ENCODE data around the gene ALDOB. TPM values are rescaled to one million over a fixed set of nuclear protein-coding genes. Genes with fewer than 3 reads are reported as not detected.

The ALDOB gene
- total RNA-seq, 1 experiment from 2014 or later = not detected

DNA sequence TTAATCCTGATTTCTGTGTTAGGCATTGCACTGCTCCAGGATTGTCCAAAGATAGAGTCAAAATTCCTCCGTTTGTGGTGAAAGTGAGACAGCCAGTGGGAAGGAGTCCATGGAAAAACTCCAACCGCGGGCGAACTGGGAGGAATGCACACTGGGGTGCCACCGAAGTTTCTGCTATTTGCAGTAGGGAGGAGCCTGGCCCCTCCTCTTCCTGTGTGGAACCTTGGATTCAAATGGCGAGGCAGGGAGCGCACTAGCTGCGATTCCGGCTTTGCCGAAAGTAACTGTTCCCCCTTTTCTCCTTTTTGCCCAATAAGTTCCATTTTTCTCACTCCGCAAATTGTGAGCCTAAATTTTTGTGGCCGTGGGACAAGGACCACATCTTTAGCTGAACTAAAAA, 60.0 kb downstream of the ALDOB start:
- H3K27ac Mint-ChIP-seq = no peak overlapping the region
- Histone ChIP-seq H3K27ac (ENCODE audit: insufficient read length, low read depth, low read length) (no peak overlapping the region), H3K79me2 (ENCODE audit: insufficient read depth, low read length) (no peaks in the 10 kb centered on the region), H3K56ac (ENCODE audit: insufficient read length, low read depth, low read length) (no peak overlapping the region), H3K9ac (ENCODE audit: extremely low read depth, insufficient read length, low read length) (no peak overlapping the region), H2BK15ac (ENCODE audit: low read depth, low read length) (no peak overlapping the region), H3K23ac (ENCODE audit: insufficient read length, low read depth, low read length) (no peak overlapping the region), H4K91ac (ENCODE audit: insufficient read length, low read depth, low read length) (no peak overlapping the region), H2BK120ac (ENCODE audit: low read depth, low read length, poor library complexity, severe bottlenecking) (no peak overlapping the region), H4K5ac (ENCODE audit: insufficient read length, low read depth, low read length) (no peak overlapping the region), H3K9me3 (ENCODE audit: control insufficient read depth, low read depth, low read length) (no peaks in the 10 kb centered on the region), H3K23me2 (ENCODE audit: insufficient read length, low read depth, low read length, poor library complexity, severe bottlenecking) (no peaks in the 10 kb centered on the region), H3K4ac (ENCODE audit: low read depth, low read length) (no peak overlapping the region), H2BK5ac (ENCODE audit: insufficient read length, low read length) (no peak overlapping the region), H4K8ac (replicated peaks; ENCODE audit: insufficient read length, low read depth, low read length) (no peak overlapping the region), H2BK20ac (ENCODE audit: low read depth, low read length, poor library complexity, severe bottlenecking) (peak overlapping the region; percentile 60), H3K79me1 (ENCODE audit: insufficient read depth, low read depth, low read length, poor library complexity, severe bottlenecking) (no peaks in the 10 kb centered on the region), H2BK12ac (ENCODE audit: insufficient read length, low read depth, low read length) (no peak overlapping the region), H3K4me2 (ENCODE audit: insufficient read depth, insufficient read length, low read length) (no peak overlapping the region), H3K27me3 (ENCODE audit: insufficient read depth, low read length) (no peaks in the 10 kb centered on the region), H3T11ph (ENCODE audit: low read length) (no peak overlapping the region), H4K20me1 (ENCODE audit: control insufficient read depth, insufficient read depth, insufficient read length) (no peaks in the 10 kb centered on the region), H2AFZ (ENCODE audit: low read length) (peak overlapping the region; percentile 24), H2AK5ac (ENCODE audit: insufficient read length, low read length) (no peak overlapping the region), H3K14ac (ENCODE audit: insufficient read depth, low read length) (no peak overlapping the region), H3K4me1 (ENCODE audit: insufficient read depth, low read length) (peaks cover 3% of the 10 kb centered on the region; the same call in 1 of the 2 replicates), H3K18ac (ENCODE audit: insufficient read length, low read depth, low read length) (no peak overlapping the region)
- peak; percentile 40 for DNase-seq
- no peaks in the 10 kb centered on the region for H3K27me3 Mint-ChIP-seq (ENCODE audit: low read depth)
- H3K4me1 Mint-ChIP-seq = peaks cover 13 to 16% of the 10 kb centered on the region in 2 experiments
- peaks cover 0 to 17% (median 2%) of the 10 kb centered on the region in 3 experiments; a peak in 3 of 7 replicates for H3K36me3 Mint-ChIP-seq (ENCODE audit: insufficient read depth in 1 of 3, low read depth in 3 of 3)
- no CpG with 5 or more reads among the region's 12 CpGs for WGBS (ENCODE audit: extremely low coverage, insufficient read length, low lambda C conversion rate)
- peaks cover 11 to 14% of the 10 kb centered on the region in 2 experiments for H3K9me3 Mint-ChIP-seq
- no peak overlapping the region for H3K4me3 Mint-ChIP-seq
- TF ChIP-seq, protein P1, sequence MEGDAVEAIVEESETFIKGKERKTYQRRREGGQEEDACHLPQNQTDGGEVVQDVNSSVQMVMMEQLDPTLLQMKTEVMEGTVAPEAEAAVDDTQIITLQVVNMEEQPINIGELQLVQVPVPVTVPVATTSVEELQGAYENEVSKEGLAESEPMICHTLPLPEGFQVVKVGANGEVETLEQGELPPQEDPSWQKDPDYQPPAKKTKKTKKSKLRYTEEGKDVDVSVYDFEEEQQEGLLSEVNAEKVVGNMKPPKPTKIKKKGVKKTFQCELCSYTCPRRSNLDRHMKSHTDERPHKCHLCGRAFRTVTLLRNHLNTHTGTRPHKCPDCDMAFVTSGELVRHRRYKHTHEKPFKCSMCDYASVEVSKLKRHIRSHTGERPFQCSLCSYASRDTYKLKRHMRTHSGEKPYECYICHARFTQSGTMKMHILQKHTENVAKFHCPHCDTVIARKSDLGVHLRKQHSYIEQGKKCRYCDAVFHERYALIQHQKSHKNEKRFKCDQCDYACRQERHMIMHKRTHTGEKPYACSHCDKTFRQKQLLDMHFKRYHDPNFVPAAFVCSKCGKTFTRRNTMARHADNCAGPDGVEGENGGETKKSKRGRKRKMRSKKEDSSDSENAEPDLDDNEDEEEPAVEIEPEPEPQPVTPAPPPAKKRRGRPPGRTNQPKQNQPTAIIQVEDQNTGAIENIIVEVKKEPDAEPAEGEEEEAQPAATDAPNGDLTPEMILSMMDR (conservative IDR thresholded peaks at IDR 0.05) = no peak
